GM21723 (cell line): ENCODE results near the gene HOXC5.

Experiments
- ATAC-seq: cut with Tn5 transposase; IDR thresholded peaks from one replicate; pipeline ENCODE4 v1.9.1; 2021; ENCODE audit warnings: mild to moderate bottlenecking, moderate library complexity; ENCODE audit not compliant: unreplicated experiment

Gene HOXC5

DNA sequence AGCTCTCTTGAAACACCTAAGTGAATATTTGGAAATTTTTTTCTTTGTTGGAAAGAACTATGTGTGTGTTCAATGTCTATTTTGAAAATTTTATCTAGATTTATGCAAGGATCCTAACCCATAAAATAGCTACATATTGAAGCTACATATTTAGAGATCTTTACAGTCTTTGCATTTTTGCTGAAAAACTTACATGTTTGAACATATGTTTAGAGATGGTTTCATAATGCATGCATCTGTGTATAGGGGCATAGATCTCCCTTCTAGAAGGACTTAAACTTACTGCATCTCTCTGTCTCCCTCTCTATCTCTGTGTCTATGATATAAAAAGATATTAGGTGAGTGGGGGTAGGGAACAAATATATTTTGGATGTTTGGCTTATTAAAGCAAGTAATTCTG is 12.6 kb downstream of the HOXC5 start:
- ATAC-seq = no peak

DNA sequence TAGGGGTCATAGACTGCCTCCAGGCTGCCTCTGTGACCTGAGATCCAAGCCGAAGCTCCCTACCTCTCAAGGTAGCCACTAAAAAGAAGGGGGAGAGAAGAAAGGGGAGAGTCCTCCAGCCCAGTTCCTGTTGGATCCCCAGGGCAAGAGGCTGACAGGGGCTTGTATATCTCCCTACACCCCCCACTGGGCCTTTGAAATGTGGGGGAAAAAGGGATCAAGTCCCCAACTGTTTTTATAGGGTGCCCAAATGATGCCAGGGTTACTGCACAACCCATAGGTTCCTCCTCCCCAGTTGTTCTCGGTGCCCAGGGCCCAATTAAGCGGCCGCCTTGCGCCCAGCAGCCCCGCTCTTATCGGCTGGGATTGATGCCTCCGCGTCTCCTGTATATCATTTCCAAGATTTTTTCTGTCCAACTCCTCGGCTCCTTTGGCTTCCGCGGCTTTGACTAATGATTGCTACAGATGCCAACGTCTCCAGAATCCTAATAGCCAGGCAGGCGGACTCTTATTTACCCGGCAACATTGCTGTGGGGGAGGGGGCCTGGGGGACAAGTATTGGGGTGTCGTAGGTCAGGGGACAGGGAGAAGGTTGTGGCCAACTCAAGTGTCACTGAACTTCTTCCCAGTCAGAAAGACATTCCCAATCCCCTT is 13.1 kb downstream of the HOXC5 start:
- no peak for ATAC-seq

DNA sequence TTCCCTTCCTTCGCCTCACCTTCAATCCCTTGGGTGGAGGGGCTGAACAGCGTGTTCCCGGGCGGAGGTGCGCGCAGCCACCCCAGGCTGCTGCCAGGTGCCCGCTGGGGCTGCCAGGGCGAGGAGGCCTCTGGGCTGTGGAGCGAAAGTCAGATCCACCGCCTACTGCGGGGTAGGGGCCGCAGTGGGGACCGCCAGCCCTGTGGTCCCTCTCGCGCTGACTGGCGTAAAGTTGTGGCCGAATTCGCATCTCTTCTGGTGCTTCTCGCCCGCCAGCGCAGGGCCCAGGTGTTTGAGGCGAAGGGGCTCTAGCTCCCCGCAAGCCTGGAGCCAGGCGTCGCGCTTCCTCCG is 13.9 kb downstream of the HOXC5 start:
- ATAC-seq = no peak

DNA sequence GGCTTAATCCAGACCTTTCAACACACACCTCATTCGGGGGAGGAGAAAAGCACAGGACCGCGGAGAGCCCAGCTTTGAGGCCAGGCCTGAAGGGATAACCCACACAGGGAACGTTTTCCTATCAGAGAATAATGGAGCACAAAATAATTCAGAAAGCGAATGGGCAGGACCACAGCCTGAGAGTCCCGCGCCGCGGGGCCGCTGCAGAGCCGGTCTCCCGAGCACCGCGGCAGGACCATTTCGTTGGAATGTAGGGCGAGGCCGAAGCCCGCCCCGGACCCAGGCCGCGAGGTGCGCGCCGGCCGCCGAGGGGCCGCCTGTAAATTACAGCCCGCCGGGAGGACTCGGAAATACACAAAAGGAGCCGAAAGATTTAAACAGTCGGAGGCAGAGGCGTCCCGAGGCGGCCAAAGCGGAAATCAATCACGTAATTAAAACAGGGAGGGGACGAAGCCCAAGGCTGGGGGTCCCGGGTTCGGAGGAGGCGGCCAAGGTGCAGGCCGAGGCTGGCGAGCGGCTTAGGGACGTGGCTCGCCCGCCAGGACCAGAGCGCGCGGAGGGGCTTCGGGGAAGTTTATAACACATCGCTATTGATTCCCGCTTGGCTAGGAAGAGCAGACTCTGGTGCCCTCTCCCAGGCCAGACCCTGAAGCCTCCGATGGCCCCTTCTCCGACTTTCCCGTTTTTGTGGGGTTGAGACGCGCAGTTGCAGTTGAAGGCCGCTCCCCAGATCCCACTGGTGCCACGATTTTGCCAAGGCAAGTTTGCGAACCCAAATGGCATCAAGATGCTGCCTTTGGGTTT is 14.5 kb downstream of the HOXC5 start:
- ATAC-seq = no peak

DNA sequence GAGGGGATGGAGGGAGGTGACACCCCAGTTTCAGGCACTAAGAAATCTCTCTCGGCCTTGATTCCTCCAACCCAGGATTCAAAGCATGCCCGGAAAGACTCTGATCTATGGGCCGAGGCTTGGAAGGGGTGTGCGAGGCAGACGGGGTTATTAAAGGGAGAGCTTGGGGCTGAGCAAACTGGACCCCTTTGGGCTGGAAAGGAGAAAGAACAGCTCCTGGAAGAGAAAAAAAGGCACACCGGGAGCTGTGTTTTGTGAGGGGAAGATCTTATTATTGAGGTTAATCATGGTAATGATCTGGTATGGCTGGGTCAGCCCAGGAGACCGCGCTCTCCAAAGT is 15.1 kb downstream of the HOXC5 start:
- no peak for ATAC-seq

DNA sequence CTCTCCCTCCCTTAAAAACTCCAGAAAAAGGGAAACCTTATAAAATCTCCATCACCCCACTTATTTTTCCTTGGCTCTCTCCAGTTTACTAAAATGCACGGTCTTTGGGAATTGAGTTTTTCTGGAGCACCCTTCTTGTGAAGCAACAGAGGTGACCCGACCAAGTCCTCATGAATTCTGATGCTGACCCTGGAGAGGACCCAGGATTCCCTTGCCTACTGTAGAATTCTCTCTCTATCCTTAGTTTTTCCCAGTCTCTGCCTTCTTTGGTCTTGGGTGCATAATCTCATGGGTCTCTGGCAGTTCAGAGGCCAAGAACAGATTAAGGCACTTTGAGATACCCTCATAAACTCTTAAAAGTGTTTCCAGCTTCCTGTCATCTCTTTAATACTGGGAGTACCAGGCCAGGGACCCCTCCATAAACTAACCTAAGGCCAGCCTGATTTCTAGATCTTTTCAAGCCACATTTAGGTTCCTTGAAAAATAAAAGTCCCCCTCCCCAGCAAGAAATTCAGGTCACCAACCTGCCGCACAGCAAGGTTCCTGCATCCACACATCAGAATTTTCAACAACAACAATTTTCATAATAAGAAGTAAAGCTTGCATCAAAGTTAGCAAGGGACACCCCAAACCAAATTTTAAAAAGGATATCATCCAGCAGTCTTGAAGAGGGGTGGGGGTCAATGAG is 15.7 kb downstream of the HOXC5 start:
- no peak for ATAC-seq

DNA sequence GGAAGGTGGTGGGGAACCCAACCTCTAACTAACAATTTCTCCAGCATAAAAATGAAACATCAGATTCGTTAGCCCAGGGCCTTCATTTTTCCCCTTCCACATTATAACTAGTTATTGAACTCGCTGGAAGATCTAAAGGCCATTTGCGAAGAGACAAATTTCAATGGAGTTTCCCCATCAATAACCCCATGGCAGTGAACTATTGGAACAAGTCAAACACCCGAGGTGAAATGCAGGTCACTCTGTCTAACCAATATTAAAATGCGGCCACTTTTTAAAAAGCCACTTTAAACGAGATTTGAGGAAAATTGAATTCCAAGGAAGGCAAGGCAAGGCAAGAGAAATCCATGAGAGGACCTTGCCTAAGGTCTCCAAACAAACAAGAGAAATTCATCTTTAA is 16.3 kb downstream of the HOXC5 start:
- ATAC-seq = no peak

DNA sequence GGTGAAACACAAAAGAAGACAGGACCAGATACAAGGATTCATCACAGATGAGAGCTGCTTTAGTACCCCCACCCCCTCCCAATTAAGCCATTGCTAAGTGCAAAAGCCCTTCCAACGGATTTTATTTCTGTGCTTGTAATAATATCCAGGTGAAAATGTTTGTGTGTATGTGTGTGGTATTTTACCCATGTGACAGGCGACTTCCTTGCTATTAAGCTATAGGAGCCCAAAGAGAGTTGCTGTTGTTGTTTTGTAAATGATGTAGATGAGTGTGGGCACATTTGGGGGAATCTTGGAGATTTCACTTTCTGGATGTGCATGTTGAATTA is 17.6 kb downstream of the HOXC5 start:
- ATAC-seq = no peak

DNA sequence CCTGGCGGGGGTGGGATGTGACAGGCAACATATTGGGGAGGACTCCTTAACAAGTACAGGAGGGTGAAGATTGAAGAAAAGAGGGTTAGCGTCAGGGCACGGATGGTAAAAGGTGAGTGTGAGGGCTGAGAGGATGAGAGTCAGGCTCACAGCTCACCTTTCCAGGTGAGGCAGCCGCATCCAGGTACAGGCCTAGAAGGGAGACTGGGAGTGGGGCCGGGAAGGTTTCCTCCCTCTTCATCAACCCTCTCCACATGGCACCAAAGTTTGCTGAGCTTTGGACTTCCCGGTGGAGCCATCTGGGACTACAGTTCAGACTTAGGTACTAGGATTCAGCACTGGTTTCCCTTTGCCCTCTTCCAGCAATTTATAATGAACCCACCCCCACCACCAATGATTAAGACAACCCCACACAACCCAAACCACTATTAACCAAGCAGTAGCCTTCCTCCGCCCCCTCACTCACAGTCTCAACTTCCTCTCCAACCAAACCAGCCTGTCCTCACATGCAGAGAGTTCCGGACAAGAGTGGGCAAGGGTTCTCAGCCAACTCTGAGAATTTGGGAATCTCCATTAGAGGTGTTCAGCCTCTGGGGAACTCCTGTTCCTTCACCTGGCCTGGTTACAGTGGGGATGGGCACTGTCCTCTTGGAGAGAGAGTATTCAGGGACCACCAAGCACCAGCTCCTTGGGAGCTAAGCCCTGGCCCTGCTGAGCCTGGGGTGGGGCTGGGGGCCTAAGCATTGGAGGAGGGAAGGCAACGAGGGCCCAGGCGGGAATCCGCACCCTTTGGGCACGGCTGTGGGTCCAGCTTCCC is 18.4 kb downstream of the HOXC5 start:
- ATAC-seq = no peak

DNA sequence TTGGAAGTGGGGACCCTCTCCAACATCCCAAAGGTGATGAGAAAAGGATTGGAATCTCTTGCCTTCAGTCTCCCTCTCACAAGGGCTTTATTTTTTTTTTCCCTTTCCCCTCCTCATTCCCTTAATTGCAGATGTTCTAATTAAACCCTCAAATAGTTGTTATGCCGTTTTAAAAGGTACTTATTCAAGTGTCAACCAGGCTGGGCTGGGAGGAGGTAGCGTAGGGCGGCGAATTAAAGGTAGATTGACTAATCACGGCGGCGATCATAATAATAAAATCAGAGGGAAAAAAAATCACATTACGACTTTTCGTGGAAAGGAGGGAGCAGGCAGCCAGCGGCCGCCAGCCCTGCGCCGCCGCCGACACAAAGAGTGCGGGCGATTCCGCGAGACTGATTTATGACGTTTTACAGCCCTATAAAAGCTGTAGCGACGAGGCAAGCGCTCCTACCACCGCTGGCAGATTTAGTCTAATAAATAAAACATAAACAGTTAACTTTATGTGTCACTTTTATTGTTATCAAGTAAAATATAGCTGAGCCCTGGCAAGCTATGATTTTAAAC is 19.1 kb downstream of the HOXC5 start:
- no peak for ATAC-seq

DNA sequence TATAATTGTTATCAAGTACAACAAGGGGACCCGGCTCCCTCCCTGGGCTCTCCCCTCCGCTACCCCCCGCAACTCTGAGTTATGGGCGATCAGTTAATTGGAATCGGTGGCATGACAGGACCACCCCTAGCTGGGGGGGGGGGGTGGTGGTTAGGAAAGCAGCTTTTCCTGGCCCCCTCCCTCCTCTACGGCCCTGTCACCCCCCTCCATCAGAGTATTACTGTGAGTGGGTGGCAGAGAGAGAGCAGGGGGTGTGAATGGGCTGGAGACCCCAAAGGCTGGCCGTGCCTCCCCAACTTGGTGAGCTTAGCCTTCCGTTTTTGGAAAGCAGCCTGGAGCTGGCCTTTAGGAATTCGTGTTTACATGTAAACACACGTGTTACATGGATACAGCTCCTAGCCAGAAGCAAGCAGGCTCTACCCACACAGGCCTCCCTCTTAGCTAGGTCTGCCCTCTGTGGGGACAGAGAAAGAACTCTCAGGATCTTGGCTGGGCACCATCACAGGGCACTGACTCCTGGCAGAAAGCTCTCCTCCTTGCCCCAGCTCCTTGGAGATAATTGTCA is 19.7 kb downstream of the HOXC5 start:
- peak; percentile 9 for ATAC-seq

DNA sequence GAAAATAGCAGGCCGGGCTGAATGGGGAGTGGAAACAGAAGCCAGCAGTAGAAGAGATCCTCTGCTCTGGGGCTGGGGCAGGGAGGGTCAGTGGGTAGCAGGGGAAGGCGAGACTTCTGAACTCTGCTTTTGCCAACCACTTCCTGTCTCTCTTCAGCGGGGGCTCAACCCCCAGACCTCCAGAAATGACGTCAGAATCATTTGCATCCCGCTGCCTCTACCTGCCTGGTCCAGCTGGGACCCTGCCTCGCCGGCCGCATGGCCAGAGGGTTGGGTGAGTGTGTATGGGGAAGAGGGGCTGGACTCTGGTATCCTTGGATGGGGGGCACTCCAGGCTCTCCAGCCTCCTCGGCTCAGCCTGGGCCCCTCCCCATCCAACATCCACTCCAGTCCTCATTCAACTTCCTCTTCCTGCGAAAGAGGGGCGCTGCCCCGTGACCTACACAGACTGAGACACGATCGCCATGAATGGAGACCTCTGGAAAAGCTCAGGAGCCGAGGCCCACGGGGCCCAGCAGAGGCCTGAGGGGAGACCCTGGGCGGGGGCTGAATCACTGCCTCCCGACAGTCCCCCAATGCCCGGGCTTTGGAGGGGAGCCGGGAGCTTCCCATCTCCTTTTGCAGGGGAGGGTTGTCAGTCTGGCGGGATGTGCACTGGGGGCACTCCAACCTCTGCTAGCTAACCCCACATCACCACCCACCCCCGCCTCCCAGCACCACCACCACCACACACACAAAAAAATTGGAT is 20.3 kb downstream of the HOXC5 start:
- peak; percentile 72 for ATAC-seq

DNA sequence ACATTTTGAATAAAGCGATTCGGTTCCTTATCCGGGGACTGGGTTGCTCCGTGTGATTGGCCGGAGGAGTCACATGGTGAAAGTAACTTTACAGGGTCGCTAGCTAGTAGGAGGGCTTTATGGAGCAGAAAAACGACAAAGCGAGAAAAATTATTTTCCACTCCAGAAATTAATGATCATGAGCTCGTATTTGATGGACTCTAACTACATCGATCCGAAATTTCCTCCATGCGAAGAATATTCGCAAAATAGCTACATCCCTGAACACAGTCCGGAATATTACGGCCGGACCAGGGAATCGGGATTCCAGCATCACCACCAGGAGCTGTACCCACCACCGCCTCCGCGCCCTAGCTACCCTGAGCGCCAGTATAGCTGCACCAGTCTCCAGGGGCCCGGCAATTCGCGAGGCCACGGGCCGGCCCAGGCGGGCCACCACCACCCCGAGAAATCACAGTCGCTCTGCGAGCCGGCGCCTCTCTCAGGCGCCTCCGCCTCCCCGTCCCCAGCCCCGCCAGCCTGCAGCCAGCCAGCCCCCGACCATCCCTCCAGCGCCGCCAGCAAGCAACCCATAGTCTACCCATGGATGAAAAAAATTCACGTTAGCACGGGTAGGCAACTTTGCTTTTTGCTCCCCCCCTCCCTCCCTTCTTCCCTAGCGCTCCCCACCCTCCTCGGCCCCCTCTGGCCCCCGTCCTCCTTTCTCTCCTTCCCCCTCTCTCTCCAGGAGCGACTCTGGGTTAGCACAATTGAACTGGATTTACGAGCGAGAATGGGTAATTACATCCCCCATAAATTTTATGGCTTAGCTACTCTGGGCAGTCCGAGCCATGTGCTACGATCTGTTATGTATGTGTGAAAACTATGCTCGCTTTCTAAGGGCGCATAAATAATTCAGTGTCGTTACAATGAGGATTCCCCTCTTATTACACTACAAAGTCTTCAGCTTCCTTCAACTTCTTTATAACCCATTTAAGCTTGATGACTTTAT is 21.2 kb downstream of the HOXC5 start, which contains the start of gene HOXC4:
Gene HOXC4 (plus strand): TSS at position 85 of the 991 bp plus-strand sequence. CDS start 88 bp downstream, at position 173.
- ATAC-seq = peak; percentile 64

DNA sequence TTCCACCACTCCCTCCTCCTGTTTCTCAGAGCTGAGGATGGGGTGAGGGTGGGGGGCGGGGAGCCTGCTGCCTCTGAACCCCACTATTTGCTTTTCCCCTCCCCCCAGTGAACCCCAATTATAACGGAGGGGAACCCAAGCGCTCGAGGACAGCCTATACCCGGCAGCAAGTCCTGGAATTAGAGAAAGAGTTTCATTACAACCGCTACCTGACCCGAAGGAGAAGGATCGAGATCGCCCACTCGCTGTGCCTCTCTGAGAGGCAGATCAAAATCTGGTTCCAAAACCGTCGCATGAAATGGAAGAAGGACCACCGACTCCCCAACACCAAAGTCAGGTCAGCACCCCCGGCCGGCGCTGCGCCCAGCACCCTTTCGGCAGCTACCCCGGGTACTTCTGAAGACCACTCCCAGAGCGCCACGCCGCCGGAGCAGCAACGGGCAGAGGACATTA is 21.9 kb downstream of the HOXC5 start:
- ATAC-seq = no peak

DNA sequence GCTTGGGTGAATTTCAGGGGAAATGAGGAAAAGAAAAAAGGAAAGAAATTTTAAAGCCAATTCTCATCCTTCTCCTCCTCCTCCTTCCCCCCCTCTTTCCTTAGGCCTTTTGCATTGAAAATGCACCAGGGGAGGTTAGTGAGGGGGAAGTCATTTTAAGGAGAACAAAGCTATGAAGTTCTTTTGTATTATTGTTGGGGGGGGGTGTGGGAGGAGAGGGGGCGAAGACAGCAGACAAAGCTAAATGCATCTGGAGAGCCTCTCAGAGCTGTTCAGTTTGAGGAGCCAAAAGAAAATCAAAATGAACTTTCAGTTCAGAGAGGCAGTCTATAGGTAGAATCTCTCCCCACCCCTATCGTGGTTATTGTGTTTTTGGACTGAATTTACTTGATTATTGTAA is 22.7 kb downstream of the HOXC5 start:
- no peak for ATAC-seq

DNA sequence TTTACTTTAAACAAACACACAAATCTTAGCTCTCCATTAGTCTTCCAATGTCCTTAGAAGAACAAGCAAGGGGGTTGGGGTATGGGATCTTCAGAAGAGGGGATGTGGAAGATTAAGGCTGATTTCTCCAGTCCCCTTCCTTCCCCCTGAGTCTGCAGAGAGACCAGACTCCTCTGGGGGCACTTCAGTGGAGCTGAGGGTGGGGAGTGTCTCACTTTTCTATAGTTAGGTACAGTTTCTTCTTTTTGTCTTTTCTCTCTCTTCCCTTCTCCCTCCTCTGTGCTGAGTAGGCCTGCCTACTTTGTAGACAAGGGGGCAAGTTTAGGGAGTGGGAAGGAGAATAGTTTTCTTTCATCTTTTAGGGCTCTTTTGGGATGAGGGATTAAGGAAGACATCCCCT is 23.3 kb downstream of the HOXC5 start:
- ATAC-seq = no peak

DNA sequence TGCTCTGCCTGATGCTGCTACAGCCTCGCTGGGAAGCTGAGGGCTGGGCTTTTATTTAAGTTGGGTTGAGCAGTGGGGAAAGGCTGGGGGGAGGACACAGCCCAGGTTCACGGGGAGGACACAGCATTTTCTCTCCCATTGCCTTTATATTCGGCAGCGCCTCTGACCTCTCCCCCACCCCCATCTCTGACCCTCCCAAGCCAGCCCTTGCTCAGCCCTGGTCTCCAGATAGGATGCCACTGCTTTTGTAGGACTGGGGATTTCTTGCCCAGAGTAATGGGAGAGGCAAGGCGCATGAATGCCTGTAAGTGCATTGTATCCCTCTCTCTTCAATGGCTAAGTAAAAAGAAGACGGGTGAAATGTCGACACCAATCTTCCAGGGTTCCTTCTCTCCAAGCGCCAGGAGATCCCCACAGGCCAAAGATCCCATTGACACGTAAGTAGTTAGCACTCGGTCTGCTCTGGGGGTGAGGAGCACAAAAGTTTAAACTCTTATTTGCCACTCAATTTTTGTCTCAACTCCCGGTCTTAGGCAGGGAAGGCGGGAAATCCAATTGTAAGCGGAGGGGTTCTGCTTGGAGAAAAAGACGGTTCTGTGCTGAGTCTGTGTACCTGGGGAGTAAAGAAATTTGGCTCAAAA is 25.4 kb downstream of the HOXC5 start:
- ATAC-seq = no peak

DNA sequence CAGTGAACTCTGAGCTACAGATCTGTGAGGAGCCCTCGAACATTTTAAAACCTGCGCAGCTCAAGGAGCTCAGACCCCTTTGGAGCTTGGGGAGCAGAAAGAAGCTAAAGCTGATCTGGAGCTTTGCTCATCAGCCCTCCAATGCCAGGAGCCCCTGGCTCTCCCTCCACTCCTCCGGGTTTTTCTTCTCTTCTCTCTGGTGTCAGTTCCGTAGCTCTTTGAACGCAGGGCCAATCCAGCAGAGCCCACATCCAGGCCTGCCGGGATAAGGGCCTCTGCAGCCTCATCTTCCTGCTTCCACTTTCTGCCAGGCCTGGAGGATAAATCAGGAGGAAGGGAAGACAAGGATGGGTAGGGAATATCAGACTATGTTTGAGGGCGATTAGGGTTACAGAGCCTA is 26.8 kb downstream of the HOXC5 start:
- ATAC-seq = no peak
